Measurements from ENCODE around the gene RSU1.

RSU1 gene

DNA sequence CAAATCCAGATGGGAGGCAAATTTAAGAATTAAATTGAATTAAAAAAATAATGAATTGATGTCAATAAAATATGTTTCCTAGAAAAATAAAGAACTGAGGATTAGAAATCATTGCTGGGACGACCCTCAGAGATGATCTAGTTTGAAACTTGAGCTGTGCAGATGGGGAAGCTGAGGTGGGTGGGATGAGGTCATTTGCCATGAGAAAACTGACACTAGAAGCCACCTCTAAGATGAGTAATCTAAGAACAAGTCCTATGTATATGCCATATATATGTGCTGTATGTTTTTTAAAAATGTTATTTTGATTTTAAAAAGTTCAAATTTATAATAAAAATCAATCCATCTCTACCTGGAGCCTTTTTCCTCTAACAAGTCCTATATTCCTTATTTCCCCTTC, 135.7 kb downstream of the RSU1 start:
- TF ChIP-seq ZFX (IDR thresholded peaks at IDR 0.05) = no peak
- TF ChIP-seq, protein P1, sequence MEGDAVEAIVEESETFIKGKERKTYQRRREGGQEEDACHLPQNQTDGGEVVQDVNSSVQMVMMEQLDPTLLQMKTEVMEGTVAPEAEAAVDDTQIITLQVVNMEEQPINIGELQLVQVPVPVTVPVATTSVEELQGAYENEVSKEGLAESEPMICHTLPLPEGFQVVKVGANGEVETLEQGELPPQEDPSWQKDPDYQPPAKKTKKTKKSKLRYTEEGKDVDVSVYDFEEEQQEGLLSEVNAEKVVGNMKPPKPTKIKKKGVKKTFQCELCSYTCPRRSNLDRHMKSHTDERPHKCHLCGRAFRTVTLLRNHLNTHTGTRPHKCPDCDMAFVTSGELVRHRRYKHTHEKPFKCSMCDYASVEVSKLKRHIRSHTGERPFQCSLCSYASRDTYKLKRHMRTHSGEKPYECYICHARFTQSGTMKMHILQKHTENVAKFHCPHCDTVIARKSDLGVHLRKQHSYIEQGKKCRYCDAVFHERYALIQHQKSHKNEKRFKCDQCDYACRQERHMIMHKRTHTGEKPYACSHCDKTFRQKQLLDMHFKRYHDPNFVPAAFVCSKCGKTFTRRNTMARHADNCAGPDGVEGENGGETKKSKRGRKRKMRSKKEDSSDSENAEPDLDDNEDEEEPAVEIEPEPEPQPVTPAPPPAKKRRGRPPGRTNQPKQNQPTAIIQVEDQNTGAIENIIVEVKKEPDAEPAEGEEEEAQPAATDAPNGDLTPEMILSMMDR (conservative IDR thresholded peaks at IDR 0.05) = no peak

DNA sequence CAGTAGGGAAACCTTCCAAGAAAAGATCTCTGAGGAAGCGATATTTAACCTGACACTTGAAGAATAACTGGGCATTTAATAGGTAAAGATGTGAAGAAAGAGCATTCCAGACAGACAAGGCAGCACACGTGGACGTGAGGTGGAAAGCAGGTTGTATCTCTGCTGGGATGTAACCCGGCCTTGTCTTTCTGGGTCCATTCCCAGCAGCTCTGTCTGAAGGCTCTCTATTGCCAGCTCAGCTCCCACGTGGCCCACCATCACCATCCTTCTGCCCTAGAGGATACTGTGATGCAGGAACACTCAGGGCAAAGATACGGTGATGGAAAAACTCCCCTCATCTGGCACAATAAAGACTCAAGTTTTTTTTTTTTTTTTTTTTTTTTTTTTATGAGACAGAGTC, 137.7 kb downstream of the RSU1 start:
- H3K27ac ChIP-seq = no peak overlapping the region
- TF ChIP-seq, protein P1 (conservative IDR thresholded peaks at IDR 0.05) = no peak
- no peak for TF ChIP-seq ZFX (IDR thresholded peaks at IDR 0.05)

More for the DNA sequence above, 135.7 kb downstream of the RSU1 start:
- no peak overlapping the region for H3K27ac ChIP-seq

DNA sequence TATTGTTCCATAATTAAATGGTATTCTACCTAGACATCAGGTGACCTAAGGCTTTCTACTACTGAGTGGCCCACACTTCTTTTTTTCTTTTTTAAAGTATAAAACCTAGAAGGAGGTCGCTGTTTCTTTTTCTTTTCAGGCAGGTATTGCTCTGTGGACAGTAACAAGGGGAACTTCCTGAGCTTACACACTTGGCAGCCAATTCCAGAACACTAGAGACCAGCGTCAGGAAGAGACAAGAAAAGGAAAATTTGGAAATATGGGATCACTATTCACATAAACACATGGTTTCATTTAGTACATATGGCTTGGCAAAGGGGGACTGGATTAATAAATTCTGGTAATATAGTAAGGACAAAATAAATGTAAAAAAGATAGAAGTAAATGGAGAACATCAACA, 141.9 kb downstream of the RSU1 start:
- TF ChIP-seq, protein P1 (conservative IDR thresholded peaks at IDR 0.05) = no peak
- no peak for TF ChIP-seq ZFX (IDR thresholded peaks at IDR 0.05)
- H3K27ac ChIP-seq = no peak overlapping the region

DNA sequence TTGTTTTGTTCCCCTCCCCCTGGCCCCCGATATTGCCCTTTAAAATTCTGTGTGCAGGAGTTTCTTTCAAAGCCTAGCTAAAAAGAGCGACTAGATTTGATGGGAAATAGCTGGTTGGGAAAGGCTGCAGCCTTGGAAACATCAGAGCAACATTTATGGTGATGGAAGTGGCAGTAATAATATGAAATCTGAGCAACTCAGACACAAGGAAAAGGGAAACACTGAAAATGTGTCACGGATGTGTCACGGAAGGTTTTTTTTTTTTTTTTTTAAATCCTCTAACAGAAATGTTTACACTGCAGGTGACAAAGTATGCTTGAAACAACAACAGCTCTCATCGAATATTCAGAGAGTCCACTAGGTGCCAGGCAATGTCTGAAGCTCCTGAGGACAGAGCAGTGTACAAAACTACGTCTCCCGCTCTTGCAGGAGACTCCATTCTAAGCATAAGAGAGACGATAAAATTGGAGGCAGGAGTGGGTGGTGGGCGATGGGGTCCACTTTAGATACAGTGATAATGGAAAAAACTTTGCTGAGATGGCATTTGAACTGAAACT, 143.0 kb downstream of the RSU1 start:
- TF ChIP-seq ZFX (IDR thresholded peaks at IDR 0.05) = no peak
- TF ChIP-seq, protein P1 (conservative IDR thresholded peaks at IDR 0.05) = no peak
- no peak overlapping the region for H3K27ac ChIP-seq

DNA sequence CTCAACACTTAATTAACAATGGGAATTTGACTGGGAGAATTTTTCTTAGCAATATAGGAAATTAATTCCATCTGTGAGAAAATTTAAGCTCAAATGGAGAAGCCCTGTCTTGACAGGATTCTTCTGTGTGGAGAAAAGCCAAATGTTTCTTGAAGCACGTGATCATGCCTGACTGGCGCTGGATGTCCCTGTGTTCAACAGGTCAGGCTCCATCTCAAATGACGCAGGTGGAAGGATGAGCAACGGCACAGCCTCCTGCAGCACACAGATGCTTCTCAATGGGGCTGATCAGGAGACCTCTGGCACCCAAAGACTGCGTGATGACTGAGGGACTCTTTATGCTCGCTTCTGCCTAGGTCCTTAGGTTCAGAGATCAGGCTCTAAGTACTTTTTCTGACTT, 143.8 kb downstream of the RSU1 start:
- H3K27ac ChIP-seq = no peak overlapping the region
- no peak for TF ChIP-seq ZFX (IDR thresholded peaks at IDR 0.05)
- TF ChIP-seq, protein P1 (conservative IDR thresholded peaks at IDR 0.05) = no peak

DNA sequence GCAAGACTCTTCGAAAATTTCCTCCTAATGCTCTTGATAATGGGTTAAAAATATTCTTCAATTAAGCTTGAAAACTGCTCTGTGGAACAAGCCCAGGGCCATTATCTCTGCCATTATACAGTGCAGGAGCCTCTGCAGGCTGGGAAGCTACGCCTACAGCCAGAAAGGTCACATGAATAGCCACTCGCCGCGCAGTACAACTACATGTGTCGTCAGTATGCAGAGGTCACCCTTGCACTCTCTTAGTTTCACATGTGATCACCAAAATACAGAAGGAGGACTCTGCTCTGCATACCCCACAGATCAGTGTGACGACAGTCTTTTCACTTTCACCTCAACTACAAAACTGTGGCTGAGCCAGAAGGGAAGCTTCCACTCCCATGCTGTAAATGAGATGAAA, 153.8 kb downstream of the RSU1 start:
- H3K27ac ChIP-seq = no peak overlapping the region
- TF ChIP-seq, protein P1 (conservative IDR thresholded peaks at IDR 0.05) = no peak
- TF ChIP-seq ZFX (IDR thresholded peaks at IDR 0.05) = no peak

DNA sequence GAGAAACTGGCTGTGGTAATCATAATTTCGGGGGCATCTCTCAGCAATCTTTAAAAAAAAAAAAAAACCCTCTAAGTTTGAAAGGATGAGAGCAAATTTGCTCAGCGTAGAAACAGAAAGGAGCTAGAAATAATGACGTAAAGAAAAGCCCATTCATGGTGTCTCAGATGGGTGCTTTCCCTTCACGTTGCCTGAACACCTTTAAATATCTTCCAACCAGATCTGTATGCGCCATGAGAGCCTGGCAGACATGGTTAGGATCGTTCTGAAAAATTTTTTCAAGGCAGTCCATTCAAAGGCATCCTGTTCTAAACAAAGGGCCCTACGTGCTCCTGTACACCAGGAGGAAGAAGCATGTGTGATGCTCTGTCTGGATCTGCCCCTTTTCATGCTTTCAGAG, 154.3 kb downstream of the RSU1 start:
- TF ChIP-seq ZFX (IDR thresholded peaks at IDR 0.05) = no peak
- TF ChIP-seq, protein P1 (conservative IDR thresholded peaks at IDR 0.05) = no peak

More for the DNA sequence above, 154.3 kb downstream of the RSU1 start:
- H3K27ac ChIP-seq = no peak overlapping the region

Measured in C4-2B (cell line).